GM21381 (cell line): ENCODE measurements around the gene ZNRD2.
"Not testable (repeated sequence)": the region's sequence is repeated elsewhere in the genome, so short reads cannot be mapped to it uniquely, and the experiment has no call there.

Experiments used
- ATAC-seq: cut with Tn5 transposase; IDR thresholded peaks from one replicate; pipeline ENCODE4 v1.9.1; 2021; ENCODE audit warnings: mild to moderate bottlenecking, moderate library complexity; ENCODE audit not compliant: unreplicated experiment

ZNRD2 gene, protein sequence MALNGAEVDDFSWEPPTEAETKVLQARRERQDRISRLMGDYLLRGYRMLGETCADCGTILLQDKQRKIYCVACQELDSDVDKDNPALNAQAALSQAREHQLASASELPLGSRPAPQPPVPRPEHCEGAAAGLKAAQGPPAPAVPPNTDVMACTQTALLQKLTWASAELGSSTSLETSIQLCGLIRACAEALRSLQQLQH

DNA sequence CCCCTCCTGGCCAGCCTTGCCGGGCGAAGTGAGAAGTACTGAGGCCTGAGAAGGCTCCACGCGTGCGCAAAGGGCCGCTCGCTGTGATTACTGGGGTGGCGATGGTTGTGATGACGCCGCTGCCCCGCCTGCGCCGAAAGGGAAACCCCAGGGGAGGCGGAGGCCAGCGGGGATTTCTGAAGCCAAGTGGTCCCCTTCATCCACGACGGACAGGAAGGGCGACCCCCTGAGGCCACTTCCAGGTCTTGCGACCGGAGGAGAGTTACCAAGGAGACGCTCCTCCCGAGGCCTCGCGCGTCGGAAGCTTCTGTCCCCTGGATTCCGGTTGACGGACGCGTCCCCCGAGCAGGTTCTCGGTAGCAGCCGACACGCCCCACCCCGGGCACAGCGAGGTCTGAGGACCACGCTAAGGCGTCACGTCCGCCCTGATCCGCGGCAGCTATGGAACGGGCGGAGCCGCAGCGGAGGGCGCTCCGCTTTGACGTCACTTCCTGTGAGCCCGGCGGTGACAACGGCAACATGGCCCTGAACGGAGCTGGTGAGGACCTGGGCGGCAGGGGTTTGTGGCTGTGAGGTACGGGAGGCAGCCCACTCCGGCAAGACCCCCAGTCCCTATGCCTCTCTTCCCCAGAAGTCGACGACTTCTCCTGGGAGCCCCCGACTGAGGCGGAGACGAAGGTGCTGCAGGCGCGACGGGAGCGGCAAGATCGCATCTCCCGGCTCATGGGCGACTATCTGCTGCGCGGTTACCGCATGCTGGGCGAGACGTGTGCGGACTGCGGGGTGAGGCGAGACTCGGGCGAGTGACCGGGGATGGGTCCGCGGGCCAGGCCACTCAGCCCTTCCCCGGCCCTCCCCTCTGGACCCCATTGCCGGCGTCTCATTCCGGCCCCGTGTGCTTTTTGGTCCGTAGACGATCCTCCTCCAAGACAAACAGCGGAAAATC, at the start of gene ZNRD2:
Gene ZNRD2 (plus strand): TSS at position 505 of the 946 bp plus-strand sequence. CDS start 15 bp downstream, at position 520.
- peak; percentile 56 for ATAC-seq

DNA sequence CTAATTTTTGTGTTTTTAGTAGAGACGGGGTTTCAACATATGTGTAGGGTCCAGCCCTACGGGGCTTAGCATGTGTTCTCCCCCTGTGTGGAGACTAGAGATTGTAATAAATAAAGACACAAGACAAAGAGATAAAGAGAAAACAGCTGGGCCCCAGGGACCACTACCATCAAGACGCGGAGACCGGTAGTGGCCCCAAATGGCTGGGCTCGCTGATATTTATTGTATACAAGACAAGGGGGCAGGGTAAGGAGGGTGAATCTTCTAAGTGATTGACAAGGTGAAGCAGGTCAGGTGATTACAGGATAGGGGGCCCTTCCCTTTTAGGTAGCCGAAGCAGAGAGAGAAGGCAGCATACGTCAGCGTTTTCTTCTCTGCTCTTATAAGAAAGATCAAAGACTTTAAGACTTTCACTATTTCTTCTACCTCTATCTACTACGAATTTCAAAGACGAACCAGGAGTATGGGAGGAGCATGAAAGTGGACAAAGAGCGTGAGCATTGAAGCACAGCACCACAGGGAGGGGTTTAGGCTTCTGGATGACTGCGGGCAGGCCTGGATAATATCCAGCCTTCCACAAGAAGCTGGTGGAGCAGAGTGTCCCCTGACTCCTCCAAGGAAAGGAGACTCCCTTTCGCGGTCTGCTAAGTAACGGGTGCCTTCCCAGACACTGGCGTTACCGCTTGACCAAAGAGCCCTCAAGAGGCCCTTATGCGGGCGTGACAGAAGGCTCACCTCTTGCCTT, 48.3 kb upstream of the ZNRD2 start:
- not testable (repeated sequence) for ATAC-seq

DNA sequence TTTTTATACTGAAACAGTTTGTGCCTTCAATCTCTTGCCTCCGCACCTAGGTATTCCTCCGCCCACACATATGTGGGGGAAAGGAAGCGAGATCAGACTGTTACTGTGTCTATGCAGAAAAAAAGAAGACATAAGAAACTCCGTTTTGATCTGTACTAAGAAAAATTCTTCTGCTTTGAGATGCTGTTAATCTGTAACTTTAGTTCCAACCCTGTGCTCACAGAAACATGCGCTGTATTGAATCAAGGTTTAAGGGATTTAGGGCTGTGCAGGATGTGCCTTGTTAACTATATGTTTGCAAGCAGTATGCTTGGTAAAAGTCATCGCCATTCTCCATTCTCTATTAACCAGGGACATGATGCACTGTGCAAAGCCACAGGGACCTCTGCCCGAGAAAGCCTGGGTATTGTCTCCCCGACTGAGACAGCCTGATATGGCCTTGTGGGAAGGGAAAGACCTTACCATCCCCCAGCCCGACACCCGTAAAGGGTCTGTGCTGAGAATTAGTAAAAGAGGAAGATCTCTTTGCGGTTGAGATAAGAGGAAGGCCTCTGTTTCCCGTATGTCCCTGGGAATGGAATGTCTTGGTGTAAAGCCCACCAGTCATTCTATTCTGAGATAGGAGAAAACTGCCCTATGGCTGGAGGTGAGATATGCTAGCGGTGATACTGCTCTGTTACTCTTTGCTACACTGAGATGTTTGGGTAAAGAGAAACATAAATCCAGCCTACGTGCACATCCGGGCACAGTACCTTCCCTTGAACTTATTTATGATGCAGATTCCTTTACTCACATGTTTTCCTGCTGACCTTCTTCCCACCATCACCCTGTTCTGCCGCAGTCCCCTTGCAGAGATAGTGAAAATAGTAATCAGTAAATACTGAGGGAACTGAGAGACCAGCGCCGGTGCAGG, 47.3 kb upstream of the ZNRD2 start:
- not testable (repeated sequence) for ATAC-seq

DNA sequence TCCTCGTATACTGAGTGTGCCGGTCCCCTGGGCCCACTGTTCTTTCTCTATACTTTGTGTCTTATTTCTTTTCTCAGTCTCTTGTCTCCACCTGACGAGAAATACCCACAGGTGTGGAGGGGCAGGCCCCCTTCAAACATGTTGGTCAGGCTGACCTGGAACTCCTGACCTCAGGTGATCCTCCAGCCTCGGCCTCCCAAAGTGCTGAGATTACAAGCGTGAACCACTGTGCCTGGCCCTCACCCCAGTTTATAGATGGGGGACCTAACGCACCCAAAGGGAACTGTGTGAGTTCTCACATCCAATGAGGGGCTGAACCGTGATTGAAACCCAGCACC, 46.7 kb upstream of the ZNRD2 start:
- not testable (repeated sequence) for ATAC-seq

DNA sequence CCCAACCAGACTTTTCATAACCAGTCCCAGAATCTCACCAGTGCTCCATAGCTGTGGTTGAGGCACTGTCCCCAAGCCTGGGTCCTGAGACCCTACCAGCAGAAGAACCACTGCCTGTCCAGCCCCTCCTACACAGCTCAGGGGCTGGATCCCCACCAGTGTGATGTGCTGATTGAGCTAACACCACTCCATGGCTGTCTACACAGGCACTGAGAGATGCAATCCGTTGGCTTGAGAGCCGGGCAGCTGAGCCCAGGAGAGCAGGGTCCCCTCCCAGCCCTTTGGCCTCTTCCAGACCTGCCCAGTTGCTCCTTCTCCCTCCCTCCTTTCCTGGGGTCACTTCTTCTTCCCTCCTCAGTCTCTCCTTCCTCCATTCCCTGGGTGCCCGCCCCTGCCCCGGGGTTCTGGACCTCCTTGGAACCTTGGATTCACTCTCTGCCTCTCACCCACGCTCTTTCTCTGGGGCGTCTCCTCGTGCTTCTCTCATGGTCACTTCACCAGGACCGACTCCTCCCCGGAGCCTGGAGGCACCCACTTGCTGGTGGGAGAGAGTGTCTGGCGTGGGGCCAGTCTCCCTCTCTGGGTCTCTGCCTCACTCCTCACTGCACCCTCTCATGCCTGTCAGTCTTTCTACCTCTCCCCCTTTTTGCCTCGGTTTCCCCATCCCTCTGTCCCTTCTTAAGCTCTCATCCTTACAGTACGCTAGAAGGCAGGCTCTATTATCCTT, 46.1 kb upstream of the ZNRD2 start:
- ATAC-seq = no peak

DNA sequence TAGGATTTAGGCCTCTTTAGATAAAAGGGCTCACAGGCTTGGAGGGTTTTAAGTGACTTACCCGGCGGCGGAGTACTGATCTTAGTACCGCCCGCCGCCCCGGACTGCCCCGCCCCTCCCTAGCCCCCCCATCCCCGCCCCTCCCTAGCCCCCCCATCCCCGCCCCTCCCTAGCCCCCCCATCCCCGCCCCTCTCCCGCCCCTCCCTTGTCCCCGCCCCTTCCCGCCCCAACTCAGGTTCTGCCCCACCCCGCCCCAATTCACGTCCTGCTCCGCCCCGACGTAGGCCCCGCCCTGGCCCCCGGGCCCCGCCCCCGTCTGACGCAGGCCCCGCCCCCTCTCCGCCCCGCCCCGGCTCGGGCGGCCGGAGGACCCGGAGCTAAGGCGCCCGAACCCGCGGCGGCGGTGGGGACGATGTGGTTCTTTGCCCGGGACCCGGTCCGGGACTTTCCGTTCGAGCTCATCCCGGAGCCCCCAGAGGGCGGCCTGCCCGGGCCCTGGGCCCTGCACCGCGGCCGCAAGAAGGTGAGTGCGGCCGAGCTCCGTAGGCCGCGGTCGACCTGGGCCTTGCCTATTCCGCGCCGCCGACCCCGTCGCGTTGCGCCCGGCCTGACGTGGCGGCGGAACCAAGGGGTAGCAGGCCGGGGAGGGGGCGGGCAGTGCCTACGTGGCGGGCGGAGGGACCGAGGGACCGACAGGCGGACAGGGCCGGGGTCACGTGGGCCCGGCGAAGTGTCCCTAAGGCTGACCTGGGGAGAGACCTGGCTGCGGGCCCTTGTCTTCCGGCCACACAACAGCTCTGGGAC, 45.3 kb upstream of the ZNRD2 start, which contains the start of gene SCYL1:
Gene SCYL1 (plus strand): TSS at position 343 of the 805 bp plus-strand sequence. CDS start 71 bp downstream, at position 414.
- ATAC-seq = peak; percentile 49

DNA sequence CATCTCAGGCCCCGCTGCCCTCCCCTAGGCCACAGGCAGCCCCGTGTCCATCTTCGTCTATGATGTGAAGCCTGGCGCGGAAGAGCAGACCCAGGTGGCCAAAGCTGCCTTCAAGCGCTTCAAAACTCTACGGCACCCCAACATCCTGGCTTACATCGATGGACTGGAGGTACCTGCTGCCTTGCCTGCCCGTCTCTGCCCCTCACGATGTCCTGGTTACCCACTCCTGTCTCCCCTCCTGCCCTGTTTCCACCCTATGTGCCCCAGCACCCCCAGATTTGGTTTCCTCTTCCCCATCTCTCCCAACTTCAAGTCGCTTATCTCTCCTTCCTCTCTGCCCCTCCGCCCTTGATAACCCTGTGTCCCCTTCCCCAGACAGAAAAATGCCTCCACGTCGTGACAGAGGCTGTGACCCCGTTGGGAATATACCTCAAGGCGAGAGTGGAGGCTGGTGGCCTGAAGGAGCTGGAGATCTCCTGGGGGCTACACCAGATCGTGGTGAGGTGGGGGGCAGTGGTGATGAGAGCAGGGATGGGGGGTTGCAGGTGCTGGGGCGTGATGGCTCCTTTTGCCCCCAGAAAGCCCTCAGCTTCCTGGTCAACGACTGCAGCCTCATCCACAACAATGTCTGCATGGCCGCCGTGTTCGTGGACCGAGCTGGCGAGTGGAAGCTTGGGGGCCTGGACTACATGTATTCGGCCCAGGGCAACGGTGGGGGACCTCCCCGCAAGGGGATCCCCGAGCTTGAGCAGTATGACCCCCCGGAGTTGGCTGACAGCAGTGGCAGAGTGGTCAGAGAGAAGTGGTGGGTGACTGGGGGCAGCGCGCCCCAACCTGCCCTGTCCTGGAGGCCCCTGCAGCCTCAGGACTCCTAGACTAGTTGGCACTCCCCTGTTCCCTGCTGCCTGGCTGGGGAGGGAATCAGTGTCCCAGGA, 44.5 kb upstream of the ZNRD2 start:
- no peak for ATAC-seq

DNA sequence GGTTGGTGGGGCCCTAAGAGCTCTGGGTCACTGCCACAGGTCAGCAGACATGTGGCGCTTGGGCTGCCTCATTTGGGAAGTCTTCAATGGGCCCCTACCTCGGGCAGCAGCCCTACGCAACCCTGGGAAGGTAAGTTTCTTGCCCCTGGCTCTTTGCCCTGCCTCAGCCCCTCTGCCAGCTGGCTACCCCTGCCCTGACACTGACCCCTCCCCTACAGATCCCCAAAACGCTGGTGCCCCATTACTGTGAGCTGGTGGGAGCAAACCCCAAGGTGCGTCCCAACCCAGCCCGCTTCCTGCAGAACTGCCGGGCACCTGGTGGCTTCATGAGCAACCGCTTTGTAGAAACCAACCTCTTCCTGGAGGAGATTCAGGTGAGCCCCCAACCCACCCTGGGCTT, 43.5 kb upstream of the ZNRD2 start:
- ATAC-seq = no peak

DNA sequence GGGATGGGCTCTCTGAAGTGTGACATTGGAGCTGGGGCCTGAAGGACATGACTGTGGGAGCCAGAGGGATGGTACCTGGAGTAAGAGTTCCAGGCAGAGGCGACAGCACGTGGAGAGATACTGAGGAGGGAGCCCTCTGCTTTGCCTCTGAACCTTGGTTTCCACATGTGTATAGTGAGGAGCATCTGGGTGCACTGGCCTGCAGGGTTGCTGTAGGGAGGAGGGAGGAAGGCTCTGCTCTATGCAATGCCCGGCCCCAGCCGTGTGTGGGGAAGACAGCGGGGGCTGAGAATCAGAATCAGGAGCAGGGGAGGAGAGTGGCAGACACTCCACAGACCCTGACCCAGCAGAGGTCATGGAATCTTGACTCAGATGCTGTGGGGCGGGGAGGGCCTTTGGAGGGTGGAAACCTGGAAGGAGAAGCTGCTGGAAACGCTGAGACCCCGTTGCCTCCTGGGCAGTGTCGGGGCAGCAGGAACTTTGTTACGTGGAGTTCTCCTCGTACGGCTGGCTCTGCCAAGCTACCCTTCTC, 41.4 kb upstream of the ZNRD2 start:
- no peak for ATAC-seq

DNA sequence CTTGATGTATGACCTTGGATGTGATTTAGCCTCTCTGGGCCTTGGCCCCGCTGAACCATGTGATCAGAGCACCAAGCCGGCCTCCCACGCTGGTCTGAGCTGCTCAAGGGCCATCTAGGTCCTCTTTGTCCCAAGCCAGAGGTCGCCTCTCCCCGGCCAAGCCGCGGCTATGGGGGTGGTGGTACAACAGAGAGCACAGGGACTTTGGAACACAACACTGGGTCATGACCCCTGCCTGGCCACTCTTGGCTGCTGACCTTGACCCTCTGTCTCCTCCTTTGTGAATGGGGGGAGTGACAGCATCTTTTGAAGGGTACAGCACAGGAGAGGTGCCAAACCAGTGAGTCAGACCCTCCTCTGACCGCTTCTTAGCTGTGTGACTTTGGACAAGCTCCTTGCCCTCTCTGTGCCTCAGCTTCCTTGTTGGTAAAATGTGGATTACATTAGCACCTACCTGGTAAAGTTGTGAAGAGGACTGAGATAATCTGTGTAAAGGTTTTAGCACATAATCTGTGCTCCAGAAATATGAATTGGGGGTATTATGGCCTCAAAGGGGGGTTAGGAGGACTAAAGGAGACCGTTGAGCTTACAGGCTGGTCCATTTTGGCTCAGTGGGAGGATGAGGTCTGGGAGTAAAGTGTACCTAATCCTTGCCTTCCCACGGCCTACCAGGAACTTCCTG, 40.7 kb upstream of the ZNRD2 start:
- ATAC-seq = no peak

DNA sequence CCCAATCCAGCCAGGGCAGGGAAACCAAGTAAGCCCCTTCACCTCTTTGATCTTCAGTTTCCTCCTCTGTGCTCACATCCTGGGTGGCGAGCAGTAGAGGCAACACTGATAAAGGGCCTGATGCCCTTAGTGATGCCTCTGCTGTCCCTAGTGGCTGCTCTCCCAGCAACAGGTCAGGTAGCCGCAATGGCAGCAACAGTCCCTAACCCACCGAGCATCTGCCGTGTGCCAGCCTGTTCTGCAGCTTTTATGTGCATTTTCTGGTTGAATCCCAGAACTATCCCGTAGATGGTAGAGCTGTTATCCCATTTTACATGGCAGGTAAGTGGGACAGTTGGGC, 40.1 kb upstream of the ZNRD2 start:
- no peak for ATAC-seq

DNA sequence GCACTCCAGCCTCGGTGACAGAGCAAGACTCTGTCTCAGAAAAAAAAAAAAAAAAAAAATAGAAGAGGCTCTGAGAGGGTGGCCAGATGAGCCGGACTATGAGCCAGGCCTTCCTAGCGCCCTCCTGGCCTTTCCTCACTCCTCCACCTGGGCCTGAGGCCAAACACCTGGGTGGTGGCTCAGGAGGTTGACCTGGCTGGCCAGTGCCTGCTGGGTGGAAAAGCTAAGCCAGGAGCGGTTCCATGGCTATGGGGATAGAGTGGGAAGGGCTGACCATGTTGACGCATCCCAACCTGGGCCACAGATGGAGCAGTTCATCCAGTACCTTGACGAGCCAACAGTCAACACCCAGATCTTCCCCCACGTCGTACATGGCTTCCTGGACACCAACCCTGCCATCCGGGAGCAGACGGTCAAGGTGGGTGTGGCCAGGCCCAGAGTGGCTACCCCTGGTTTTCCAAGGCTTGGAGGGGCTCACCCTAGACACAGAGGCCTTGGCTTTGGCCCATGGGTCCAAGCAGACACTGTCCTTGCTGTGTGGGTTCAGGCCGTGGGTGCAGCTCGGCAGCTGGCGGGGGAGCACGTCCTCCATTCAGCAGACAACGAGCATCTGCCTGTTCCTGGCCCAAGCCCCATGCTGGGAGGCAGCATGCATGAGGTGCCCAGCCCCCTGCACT, 37.8 kb upstream of the ZNRD2 start:
- ATAC-seq = no peak

DNA sequence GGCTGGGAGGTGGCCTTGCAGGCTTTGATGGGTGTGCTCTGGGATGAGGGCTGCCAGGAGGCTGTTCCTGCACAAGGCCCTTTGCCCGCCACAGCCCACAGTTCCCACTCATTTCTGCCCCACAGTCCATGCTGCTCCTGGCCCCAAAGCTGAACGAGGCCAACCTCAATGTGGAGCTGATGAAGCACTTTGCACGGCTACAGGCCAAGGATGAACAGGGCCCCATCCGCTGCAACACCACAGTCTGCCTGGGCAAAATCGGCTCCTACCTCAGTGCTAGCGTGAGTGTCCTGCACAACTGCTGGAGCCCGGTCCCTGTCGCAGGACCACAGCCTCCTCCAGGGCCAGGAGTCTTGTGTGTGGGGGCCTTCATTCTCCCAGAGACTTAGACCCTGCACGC, 35.2 kb upstream of the ZNRD2 start:
- no peak for ATAC-seq

DNA sequence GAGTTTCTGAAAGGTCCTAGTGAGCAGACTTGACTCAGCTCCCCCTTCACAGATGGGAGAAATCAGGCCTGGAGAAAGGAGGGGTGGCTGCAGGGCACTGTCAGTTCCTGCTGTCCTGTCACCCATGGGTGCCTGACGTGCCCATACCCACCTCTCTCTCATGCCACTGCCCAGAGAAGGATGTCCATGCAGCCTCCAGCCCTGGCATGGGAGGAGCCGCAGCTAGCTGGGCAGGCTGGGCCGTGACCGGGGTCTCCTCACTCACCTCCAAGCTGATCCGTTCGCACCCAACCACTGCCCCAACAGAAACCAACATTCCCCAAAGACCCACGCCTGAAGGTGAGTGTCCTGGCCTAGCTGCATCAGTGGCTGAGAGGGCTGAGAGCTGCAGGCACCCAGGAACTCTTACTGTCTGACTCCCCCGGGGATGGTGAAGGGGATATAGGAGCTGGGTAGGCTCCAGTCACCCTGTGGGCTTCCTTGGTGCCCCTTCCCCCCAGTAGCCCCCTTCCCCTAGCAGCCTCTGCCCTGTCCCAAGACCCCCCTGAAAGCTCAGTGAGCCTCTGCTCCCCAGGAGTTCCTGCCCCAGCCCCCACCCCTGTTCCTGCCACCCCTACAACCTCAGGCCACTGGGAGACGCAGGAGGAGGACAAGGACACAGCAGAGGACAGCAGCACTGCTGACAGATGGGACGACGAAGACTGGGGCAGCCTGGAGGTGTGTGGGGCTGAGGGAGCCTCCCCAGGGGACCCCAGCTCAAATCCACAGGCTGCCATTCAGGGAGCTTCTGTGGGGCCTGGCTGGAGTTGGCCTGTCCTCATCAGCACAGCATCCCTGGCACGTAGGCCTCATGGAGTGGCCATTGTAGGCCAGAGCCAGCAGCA, 33.6 kb upstream of the ZNRD2 start:
- ATAC-seq = no peak

DNA sequence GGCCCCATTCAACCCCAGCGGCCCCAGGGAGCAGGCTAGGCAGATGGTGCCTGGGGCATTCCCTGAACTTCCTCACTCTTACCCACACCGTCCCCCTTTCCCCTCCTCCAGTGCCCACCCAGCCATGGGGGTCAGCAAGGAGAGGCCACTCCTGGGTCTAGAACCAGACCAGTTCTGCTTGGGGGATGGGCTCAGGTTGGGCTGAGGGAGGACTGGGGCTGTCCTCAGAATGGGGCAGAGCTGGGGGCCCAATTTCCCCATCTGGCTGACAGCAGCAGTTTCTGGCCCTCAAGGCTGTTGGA, 33.0 kb upstream of the ZNRD2 start:
- ATAC-seq = no peak
